H1 (cell line): ENCODE data around the gene LAMB3. TPM values are rescaled to one million over a fixed set of nuclear protein-coding genes. Genes with fewer than 3 reads are reported as not detected.

Experiments used
- CTCF ChIA-PET: fragments of 300-600 bp; sonication (Branson Sonifier 250); formaldehyde crosslinking; loops from one replicate; lab custom pipeline; 2021; ENCODE audit not compliant: partially characterized antibody; lab: Charles Lee
- POLR2A ChIA-PET: fragments of 300-600 bp; sonication (Branson Sonifier 250); formaldehyde crosslinking; loops from one replicate; lab custom pipeline; 2021; ENCODE audit warnings: inconsistent platforms; ENCODE audit not compliant: partially characterized antibody; lab: Charles Lee
- DNase-seq, 2 experiments: peaks; one replicate each; pipeline versions ENCODE4 v3.0.0 to v3.0.0-alpha.2; 2010 to 2022; ENCODE audit warnings: low spot score in 2 of 2, low read depth in 1 of 2, mixed read lengths in 1 of 2
- FAIRE-seq: peaks from 2 replicates; lab custom pipeline; 2011; peaks lifted over from hg19 to GRCh38; lab: Jason Lieb, UNC
- H2AFZ ChIP-seq: 2 replicates; pipeline ENCODE4 v1.8.1; 2012; ENCODE audit warnings: low read length, inconsistent platforms
- H2AK5ac ChIP-seq: 2 replicates; pipeline ENCODE4 v1.6.1; 2013; ENCODE audit warnings: low read depth, low read length
- H2BK120ac ChIP-seq: replicated peaks from 2 replicates; pipeline ENCODE3; 2013; ENCODE audit warnings: low read depth, low read length, inconsistent platforms
- H2BK12ac ChIP-seq: 2 replicates; pipeline ENCODE4 v1.6.1; 2013; ENCODE audit warnings: low read depth, low read length
- H2BK15ac ChIP-seq: 2 replicates; pipeline ENCODE4 v1.6.1; 2013; ENCODE audit warnings: low read length
- H2BK20ac ChIP-seq: 2 replicates; pipeline ENCODE4 v1.6.1; 2013; ENCODE audit warnings: low read length
- H2BK5ac ChIP-seq: 2 replicates; pipeline ENCODE4 v1.6.1; 2013; ENCODE audit warnings: low read depth, low read length
- H3K14ac ChIP-seq: 2 replicates; pipeline ENCODE4 v1.6.1; 2013; ENCODE audit warnings: inconsistent platforms; ENCODE audit not compliant: insufficient read length
- H3K18ac ChIP-seq: 2 replicates; pipeline ENCODE4 v1.6.1; 2013; ENCODE audit warnings: low read length; ENCODE audit errors: extremely low read depth
- H3K23ac ChIP-seq: 2 replicates; pipeline ENCODE4 v1.6.1; 2013; ENCODE audit warnings: inconsistent platforms; ENCODE audit not compliant: insufficient read length
- H3K23me2 ChIP-seq: 2 replicates; pipeline ENCODE4 v1.6.1; 2013; ENCODE audit warnings: low read depth, low read length
- H3K27ac ChIP-seq: 2 replicates; pipeline ENCODE4 v1.6.1; 2011; ENCODE audit warnings: low read depth, low read length, inconsistent platforms
- H3K27me3 ChIP-seq, 4 experiments: replicated peaks in 1 of 4; 1 replicate in 1 of 4; 2 replicates in 3 of 4; pipeline versions ENCODE4 v1.6.1 to v1.8.1; 2011 to 2013; ENCODE audit warnings: low read length in 3 of 4, mild to moderate bottlenecking in 3 of 4, inconsistent platforms in 2 of 4, mixed read lengths in 2 of 4, moderate library complexity in 1 of 4; ENCODE audit not compliant: control insufficient read depth in 3 of 4, insufficient read depth in 3 of 4; ENCODE audit errors: extremely low read depth in 1 of 4
- H3K36me3 ChIP-seq, 4 experiments: 2 replicates each; pipeline versions ENCODE4 v1.6.1 to v1.8.1; 2011 to 2013; ENCODE audit warnings: mild to moderate bottlenecking in 4 of 4, low read length in 3 of 4, moderate library complexity in 2 of 4, control low read depth in 1 of 4, inconsistent platforms in 1 of 4; ENCODE audit not compliant: insufficient read depth in 4 of 4, control insufficient read depth in 2 of 4
- H3K4ac ChIP-seq: replicated peaks from 2 replicates; pipeline ENCODE3; 2013; ENCODE audit warnings: low read length, low read depth, mixed read lengths, inconsistent platforms; ENCODE audit not compliant: insufficient read length
- H3K4me1 ChIP-seq, 4 experiments: replicated peaks in 1 of 4; 1 replicate in 1 of 4; 2 replicates in 3 of 4; pipeline versions ENCODE4 v1.6.1 to v1.8.1; 2011 to 2013; ENCODE audit warnings: low read length in 3 of 4, inconsistent platforms in 2 of 4, mixed read lengths in 1 of 4; ENCODE audit not compliant: insufficient read depth in 4 of 4, control insufficient read depth in 3 of 4
- H3K4me2 ChIP-seq, 2 experiments: 2 replicates each; pipeline versions ENCODE4 v1.6.1 to v1.8.1; 2011 to 2013; ENCODE audit warnings: low read depth in 2 of 2, low read length in 2 of 2, control low read depth in 1 of 2, inconsistent platforms in 1 of 2, mild to moderate bottlenecking in 1 of 2; ENCODE audit not compliant: insufficient read depth in 1 of 2
- H3K4me3 ChIP-seq, 4 experiments: fragments of 200-600, 300-600 bp in 1 of 4; sonication (generic), shearing (Covaris generic), sonication (Bioruptor Twin) in 1 of 4; 2 replicates each; pipeline versions ENCODE4 v1.5.1 to v1.8.1; 2011 to 2016; ENCODE audit warnings: low read length in 4 of 4, low read depth in 3 of 4, control low read depth in 2 of 4, inconsistent platforms in 2 of 4, mild to moderate bottlenecking in 2 of 4, mixed read lengths in 1 of 4, moderate library complexity in 1 of 4; ENCODE audit not compliant: insufficient read depth in 2 of 4; ENCODE audit errors: extremely low read depth in 1 of 4
- H3K56ac ChIP-seq: replicated peaks from 2 replicates; pipeline ENCODE3; 2013; ENCODE audit warnings: low read depth, mild to moderate bottlenecking, mixed read lengths, low read length, inconsistent platforms; ENCODE audit not compliant: insufficient read length
- H3K79me1 ChIP-seq: 2 replicates; pipeline ENCODE4 v1.6.1; 2013; ENCODE audit warnings: low read depth, low read length, control low read depth
- H3K79me2 ChIP-seq, 2 experiments: 2 replicates each; pipeline versions ENCODE4 v1.6.1 to v1.8.1; 2012 to 2013; ENCODE audit warnings: low read length in 2 of 2, mild to moderate bottlenecking in 2 of 2, inconsistent platforms in 1 of 2; ENCODE audit not compliant: insufficient read depth in 2 of 2, control insufficient read depth in 1 of 2
- H3K9ac ChIP-seq, 4 experiments: replicated peaks in 1 of 4; 1 replicate in 1 of 4; 2 replicates in 3 of 4; pipeline versions ENCODE4 v1.6.1 to v1.8.1; 2011 to 2013; ENCODE audit warnings: low read depth in 3 of 4, low read length in 3 of 4, control low read depth in 2 of 4, mild to moderate bottlenecking in 2 of 4, moderate library complexity in 2 of 4, inconsistent platforms in 1 of 4; ENCODE audit errors: extremely low read depth in 1 of 4
- H3K9me3 ChIP-seq, 2 experiments: 2 replicates each; pipeline versions ENCODE4 v1.6.1 to v1.8.1; 2012 to 2013; ENCODE audit warnings: mild to moderate bottlenecking in 2 of 2, moderate library complexity in 2 of 2, control low read depth in 1 of 2, inconsistent platforms in 1 of 2, low read depth in 1 of 2, low read length in 1 of 2, mixed read lengths in 1 of 2; ENCODE audit not compliant: insufficient read depth in 2 of 2
- H4K20me1 ChIP-seq, 2 experiments: replicated peaks in 1 of 2; 2 replicates each; pipeline versions ENCODE3 to v1.8.1; 2011 to 2013; ENCODE audit warnings: inconsistent platforms in 2 of 2, low read length in 2 of 2, mild to moderate bottlenecking in 1 of 2; ENCODE audit not compliant: insufficient read depth in 2 of 2, control insufficient read depth in 1 of 2
- H4K5ac ChIP-seq: 2 replicates; pipeline ENCODE4 v1.6.1; 2013; ENCODE audit warnings: low read length, low read depth, mixed read lengths, inconsistent platforms; ENCODE audit not compliant: insufficient read length
- H4K8ac ChIP-seq: 2 replicates; pipeline ENCODE4 v1.8.0; 2013; ENCODE audit warnings: mild to moderate bottlenecking, moderate library complexity, low read length, inconsistent platforms; ENCODE audit not compliant: insufficient read depth; ENCODE audit errors: extremely low read depth
- H4K91ac ChIP-seq: replicated peaks from 2 replicates; pipeline ENCODE3; 2013; ENCODE audit warnings: low read length, mixed read lengths, inconsistent platforms; ENCODE audit not compliant: insufficient read length
- ATF2 ChIP-seq: IDR thresholded peaks from 2 replicates; pipeline ENCODE4 v1.6.1; 2012; ENCODE audit warnings: low read length, inconsistent platforms
- YY1 ChIP-seq: IDR thresholded peaks from 2 replicates; pipeline ENCODE4 v1.6.1; 2011; ENCODE audit warnings: low read depth, mild to moderate bottlenecking, low read length
- WGBS, 2 experiments: shearing (Covaris generic) in 1 of 2; methylation state at CpG; one replicate each; pipeline versions ENCODE4 v1.1.6 to v1.1.7; 2013 to 2015; ENCODE audit warnings: low lambda C conversion rate in 2 of 2, mixed read lengths in 2 of 2, inconsistent platforms in 1 of 2, low coverage in 1 of 2, missing lambda C conversion rate in 1 of 2; ENCODE audit not compliant: insufficient replicate concordance in 2 of 2, insufficient coverage in 1 of 2, insufficient read length in 1 of 2; ENCODE audit errors: extremely low coverage in 1 of 2, missing lambda C conversion rate in 1 of 2; 5-methylcytosine and 5-hydroxymethylcytosine counted together
- polyA plus RNA-seq, 7 experiments: library from polyadenylated mRNA; depleted of rRNA in 3 of 7; stranded (reverse) in 5 of 7; unstranded in 2 of 7; fragments of >200 nt in 5 of 7; fragments of 200-250 nt in 2 of 7; gene quantifications; 1 replicate in 5 of 7; 2 replicates in 1 of 7; 4 replicates in 1 of 7; pipeline versions ENCODE4 v1.2.1 to v1.2.3, GENCODE V29; 2011 to 2013; ENCODE audit warnings: missing spikeins in 2 of 7, mixed read lengths in 2 of 7
- total RNA-seq: library from RNA; stranded (reverse); fragmentation: NEBNext Ultra II Directional; extraction: Animal tissue kit (Norgen Biotek cat#: 25700); gene quantifications from 2 replicates; pipeline ENCODE4 v1.2.1, GENCODE V29; 2021

The LAMB3 gene
- total and polyA plus RNA-seq, 2 of the 8 experiments (the other 6 are each of a cell fraction or from before 2014, with no cell fraction given): 0.45 to 0.50 TPM

- Histone ChIP-seq H3K18ac (no peak overlapping the region), H3K4me3 (no peak overlapping the region), H2AFZ (no peak overlapping the region), H3K56ac (no peak overlapping the region), H3K9ac (no peak overlapping the region), H4K8ac (no peak overlapping the region), H2BK5ac (no peak overlapping the region), H3K79me2 (no peaks in the 10 kb centered on the region), H4K5ac (no peak overlapping the region), H4K91ac (no peak overlapping the region), H3K36me3 (no peaks in the 10 kb centered on the region), H3K23ac (no peak overlapping the region), H3K27ac (no peak overlapping the region), H2BK20ac (no peak overlapping the region), H2BK15ac (no peak overlapping the region), H3K9me3 (no peaks in the 10 kb centered on the region), H2AK5ac (no peak overlapping the region), H3K4me1 (peaks cover 0 to 4% (median 0%) of the 10 kb centered on the region in 4 experiments; a peak in 1 of 7 replicates), H3K27me3 (no peaks in the 10 kb centered on the region), H2BK12ac (no peak overlapping the region), H2BK120ac (no peak overlapping the region), H3K14ac (no peak overlapping the region), H3K23me2 (no peaks in the 10 kb centered on the region; the same call in 1 of the 2 replicates), H3K4ac (no peak overlapping the region), H3K4me2 (no peak overlapping the region), H3K79me1 (no peaks in the 10 kb centered on the region), H4K20me1 (no peaks in the 10 kb centered on the region)
- ChIA-PET CTCF (interaction anchor here (0.6 to 27.8 kb wide), 26 partner anchors 8 to 991 kb away, joined by 3 to 636 read pairs (median 10); partner anchors contain the start of genes G0S2 and LAMB3), POLR2A (no interaction called here)
- 86% methylated on average over 3 of the region's 3 CpGs; no CpG with 5 or more reads in 1 of the 2 experiments for WGBS, 2 experiments
- DNase-seq (no peak), FAIRE-seq (no peak)
- TF ChIP-seq ATF2 (no peak), YY1 (no peak)
Observed at GRCh38 chr1:209577346-209577745, 74.9 kb downstream of the LAMB3 start.
